HG03460 (cell line): ENCODE data around the gene PLXNA2.

ENCODE experiments used
- ATAC-seq: cut with Tn5 transposase; IDR thresholded peaks from one replicate; pipeline ENCODE4 v1.9.1; 2021; ENCODE audit not compliant: unreplicated experiment

Gene PLXNA2

DNA sequence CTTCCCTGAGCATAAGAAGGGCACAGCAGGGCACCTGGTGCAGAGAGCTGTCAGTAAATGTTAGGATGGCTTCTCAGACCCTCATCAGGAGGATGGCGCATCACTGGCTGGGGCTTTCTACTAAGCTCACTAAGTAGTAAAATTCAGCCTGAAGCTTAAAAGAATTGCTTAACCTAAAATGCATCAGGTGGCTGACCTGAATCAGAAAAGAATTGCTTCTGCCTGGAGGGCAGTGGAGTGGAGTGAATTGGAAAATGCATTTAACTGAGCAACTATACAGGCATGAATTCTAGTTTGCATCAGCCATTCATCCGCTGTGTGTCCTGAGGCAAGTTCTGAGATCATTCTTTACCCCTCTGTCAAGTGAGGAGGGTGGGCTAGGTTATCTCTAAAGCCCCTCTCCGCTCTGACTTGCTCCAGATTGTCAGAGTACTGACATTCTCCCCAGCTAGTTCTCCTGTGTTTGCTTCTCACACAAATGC, 191.2 kb downstream of the PLXNA2 start:
- no peak for ATAC-seq

DNA sequence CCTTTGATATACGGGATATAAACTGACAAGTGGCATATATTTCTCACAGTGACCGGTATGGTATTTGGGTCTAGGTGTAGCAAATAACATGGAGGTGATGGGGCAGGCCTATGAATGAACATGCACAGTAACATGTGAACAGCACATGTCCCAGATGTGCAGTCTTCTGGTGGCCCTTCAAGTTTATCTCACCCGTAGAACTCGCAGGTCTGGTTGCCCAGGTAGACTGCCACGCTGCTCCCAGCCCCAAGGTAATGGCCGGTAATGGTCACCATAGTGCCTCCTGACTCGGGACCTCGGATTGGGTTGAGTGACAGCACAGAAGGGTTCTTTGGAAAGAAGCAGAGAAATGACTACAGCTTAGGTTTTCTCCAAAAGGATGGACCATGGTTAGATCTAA, 192.0 kb downstream of the PLXNA2 start:
- no peak for ATAC-seq

DNA sequence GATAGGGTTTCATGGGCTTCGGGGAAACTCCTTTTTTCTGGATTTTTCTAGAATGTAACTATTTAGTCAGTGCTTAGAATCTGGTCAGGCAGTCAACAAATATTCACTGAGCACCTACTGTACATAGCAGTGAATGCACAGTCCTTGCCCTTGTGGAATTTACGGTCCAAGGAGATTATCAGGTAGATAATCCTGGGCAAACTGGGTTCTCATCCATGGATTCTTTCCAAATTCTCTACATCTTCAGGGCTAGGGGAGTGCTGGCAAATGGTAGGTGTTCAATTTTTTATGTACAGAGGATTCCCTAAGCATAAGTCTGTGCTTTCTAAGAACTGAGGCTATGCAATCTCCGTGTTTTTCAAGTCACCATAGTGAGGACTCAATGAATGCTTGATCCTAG, 192.5 kb downstream of the PLXNA2 start:
- ATAC-seq, result no peak

DNA sequence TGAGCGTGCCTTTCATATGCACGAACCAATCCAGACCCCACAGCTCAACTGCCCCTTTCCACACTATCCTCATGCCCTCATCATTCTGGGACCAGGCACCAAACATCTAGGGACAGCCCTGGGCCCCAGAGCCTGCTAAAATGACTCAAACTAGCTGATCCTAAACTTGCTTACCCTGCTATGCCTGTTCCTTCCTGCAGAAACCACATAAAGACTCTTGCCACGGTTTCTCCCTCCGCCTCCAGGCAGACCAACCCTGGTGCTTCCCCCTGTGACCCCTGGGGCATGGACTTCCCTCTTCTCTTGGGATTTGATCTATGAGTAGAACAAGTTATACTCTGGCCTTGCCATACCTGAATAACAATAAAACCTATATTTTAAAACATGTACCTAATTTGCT, 195.3 kb downstream of the PLXNA2 start:
- no peak for ATAC-seq

DNA sequence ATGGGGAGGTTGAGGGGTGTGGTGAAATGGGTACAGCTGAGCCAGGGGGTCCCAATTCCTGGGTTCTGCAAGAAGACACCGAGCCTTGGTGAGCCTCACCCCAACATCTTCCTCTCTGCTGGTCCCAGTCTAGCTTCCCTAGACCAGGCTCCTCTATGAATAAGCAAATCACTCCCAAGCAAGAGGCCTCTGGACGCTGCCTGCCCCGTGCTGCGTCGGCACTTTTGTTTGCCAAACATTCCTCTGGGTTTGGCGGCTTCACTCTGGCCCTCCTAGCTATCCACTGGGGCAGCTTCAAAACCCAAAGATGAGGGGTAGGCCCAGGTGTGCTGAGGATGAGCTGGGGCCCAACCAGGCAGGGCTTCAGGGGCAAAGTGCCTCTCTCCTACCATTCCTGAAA, 196.2 kb downstream of the PLXNA2 start:
- ATAC-seq, result no peak

DNA sequence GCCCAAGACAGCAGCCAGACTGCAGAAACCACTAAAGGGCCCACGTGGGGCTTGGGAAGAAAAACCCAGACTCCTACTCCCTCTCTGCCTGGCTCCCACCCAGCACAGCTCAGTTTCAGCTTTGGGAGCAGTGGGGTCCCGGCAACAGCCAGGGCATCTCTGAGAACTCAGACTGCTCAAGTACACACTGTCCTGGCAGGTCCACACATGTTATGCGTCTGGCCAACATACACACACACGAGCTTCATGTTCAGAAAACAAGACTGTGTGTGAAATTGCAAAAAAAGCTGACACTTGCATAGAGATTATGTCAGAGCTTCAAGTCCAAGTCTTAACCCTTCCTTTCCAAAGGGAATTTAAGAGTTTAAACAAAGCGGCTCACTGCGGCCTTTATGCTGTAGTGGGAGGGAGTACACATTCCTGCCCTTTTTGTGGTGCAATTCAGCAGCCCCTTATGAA, 196.7 kb downstream of the PLXNA2 start:
- ATAC-seq, result no peak

DNA sequence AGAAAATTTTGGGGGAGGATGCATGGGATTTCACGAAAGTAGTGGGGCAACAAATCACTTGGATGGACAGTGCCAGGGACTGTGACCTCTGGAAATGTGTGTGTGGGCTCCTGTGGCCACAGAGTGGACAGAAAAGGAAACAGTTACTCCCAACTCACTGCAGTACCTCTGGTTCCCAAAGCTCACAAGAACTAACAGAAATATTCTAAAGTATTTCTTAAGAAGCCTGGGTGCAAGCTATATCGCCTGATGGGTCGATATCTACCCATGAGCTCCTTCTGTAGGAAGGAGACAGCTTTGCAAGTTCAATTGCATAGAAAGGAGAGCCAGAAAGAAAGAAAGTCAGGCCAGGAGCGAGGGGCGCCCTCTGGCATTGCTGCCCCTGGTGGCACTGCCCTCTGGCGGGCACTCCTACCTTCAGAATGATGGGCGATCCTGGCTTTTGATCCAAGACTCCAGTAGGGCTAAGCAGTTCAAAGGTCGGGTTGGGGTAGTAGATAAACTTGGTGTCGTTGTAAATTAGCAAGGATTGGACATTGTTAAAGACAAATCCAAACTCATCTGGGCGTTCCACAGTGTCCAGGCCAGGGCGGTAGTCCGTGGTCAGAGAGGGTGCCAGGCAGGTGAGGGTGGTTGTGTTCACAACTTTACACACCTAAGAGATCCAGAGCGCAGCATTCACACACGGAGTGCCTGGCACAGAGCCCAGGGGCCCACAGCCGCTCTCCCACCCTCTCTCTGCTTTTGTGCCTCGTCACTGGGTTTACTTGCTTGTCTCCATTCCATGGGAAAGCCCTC, 198.5 kb downstream of the PLXNA2 start:
- no peak for ATAC-seq

DNA sequence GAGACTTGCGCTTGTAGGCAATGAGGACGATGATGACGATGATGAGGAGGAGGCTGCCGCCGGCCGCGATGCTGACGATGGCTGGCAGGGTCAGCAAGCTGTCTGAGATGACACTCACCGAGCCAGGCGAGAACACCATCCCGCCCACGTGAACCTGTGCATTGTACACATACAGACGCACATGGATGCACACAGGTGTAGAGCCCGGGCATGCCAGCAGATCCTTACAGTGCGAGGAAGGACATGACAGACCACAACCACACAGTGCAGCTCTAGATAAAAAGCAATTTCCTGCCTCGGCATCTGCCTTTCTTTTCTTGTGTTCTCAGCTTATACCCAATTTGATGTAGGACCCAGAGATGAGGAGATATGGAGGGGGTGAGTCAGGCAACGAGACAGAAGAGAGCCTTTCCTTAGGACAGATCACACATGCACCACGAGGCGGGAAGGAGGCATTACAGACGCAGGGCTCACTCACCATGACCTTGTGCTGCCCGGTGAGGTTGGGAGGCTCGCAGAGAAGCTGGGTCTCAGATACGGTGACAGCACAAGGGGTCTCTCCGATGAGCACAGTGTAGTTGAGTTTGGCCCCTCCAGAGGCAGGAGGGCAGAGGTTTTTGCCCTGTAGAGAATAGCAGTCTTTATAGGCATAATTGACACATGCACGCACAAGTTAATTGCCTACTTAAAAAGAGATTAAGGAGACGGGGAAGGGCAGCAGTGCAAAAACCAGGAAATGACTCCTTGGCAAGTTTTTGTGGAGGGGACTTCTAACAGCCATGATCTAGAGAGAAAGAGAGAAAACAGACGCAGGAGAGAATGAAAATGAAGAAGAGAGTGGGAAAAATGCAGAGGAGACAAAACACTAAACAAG, 199.4 kb downstream of the PLXNA2 start:
- ATAC-seq, result no peak

DNA sequence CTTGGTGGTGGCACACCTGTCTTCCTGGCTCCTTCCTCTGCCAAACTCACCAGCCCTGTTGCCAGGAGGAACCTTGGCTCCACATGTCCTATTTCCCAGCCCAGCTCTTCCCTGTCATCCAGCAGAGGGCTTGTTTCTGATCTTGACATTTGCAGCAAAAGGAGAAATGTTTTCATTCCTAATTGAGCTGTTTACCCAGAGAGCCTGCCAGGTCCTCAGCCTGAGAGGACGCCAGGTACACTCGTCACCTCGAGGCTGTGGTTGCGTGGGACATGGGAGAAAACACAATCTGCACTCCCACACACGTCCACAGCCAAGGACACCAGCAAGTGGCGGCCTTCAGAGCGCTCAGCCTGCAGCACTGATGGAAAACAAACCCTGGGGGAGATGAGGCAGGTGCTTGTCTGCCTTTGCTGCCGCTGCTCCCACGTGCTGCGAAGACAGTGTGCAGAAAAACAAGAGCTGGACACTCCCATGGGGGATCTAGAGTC, 200.4 kb downstream of the PLXNA2 start:
- no peak for ATAC-seq

DNA sequence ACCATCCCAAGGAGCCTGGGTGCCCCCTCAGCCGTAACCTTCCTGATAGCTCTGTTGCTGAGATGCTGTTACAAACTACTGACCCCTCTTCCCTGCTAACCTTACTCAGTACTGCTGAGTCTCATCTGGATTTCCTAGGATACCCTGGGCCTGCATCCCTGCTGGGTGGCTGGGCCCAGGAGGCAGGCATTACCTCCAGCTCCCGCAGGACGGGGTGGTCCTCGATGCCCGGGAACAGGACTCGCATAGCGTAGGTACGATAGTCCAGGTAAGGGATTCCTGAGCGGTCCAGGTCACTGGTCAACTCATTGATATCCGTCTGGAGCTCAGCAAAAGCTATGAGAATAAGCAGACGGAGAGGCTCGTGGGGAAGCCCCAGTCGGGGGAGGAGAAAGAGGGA, 201.3 kb downstream of the PLXNA2 start:
- ATAC-seq, result no peak

DNA sequence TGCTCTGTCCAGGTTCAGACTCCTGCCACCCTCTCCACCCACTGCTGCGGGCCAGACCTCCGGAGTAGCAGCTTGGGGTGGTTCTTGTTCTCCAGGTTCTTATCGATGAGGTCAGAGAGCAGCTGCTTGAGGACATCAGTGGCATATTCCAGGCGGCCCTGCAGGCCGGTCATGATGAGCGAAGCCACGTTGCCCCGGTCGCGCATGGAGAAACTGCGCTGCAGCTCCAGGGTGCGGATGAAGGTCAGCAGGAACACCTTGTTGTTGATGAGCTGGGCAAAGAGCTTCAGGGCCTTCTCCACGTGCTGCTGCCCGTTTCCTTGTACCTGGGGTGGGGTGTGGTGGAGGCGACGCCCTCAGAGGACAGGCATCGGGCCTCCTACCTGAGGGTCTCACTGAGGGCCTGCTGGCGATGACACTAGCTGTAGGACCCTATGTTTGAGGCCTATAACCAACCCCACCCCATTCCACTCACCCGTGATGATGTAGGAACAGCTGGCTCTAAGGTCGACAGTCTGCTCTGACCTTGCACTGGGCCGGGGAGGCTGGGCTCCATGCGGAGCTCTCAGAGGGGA, 202.1 kb downstream of the PLXNA2 start:
- no peak for ATAC-seq

DNA sequence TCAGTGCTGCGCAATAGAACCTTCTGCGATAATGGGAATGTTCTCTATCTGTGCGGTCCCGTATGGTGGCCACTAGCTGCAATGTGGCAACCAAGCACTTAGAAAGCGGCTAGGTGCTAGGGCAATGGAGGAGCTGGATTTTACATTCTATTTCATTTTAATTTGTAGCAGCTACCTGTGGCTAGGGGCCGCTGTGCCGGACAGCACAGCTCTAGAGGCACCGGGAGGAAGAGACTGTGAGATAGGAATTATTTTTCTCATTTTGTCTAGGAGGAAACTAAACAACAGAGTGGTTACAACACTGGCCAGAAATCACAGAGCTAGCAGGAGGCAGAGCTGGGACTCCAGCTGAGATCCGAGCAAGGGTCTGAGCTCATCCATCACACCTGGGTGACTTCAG, 202.7 kb downstream of the PLXNA2 start:
- ATAC-seq, result no peak

DNA sequence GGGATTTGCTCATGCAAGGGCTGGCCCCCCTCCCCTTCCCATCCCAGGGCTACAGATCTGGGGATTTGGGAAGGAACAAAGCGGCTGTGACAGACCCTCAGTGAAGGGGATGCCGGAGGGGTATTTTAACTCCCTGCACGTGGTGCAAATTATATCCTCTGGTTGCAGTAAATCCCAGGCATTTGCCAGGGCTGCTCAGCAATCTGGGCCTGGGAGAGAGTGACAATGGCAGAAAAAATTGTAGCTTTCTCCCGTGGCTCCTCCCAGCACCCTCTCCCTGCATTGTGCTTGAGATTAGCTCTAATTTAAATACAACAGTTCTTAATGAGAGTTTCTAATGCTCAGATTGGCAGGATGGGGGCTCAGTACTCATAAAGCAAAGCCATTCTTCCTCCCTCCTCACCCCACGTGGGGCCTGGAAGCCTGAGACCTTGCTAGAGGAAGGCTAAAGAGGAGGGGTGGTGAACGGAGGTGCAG, 203.3 kb downstream of the PLXNA2 start:
- no peak for ATAC-seq

DNA sequence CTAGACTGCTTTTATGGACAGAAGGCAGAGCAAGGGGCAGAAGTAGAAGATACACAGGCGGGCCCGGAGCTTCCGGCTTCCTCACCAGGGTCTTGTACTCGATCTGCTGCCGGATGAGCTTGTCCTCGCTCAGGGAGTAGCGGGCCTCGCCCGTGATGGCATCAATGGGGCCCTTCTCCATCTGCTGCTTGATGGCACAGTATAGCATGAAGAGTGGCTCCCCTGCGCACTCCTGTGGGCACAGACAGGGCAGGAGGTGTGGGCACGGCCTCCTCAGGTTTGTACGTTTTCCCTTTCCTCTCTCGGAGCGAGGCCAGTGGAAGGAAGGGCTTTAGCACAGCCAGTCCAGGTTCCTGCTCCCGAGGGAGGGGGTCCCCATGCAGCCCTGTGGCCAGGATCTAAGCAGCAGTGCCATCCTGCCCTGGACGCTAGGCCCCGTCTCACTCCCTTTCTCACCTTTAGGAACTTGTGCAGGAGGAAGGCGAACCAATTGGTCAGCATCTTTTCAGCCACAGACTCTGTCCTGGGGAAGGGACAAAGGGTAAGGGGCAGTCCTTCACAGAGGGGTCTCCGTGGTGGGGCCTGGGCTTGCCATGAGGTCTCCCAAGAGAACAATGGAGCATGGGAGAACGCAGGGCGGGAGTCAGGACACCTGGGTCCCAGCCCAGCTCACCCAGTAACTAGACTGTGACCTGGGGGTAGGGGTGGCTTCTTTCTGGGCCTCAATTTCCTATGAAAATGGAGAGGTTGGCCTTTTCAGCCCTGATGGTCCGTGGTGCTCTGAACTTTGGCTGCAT, 204.4 kb downstream of the PLXNA2 start:
- no peak for ATAC-seq

DNA sequence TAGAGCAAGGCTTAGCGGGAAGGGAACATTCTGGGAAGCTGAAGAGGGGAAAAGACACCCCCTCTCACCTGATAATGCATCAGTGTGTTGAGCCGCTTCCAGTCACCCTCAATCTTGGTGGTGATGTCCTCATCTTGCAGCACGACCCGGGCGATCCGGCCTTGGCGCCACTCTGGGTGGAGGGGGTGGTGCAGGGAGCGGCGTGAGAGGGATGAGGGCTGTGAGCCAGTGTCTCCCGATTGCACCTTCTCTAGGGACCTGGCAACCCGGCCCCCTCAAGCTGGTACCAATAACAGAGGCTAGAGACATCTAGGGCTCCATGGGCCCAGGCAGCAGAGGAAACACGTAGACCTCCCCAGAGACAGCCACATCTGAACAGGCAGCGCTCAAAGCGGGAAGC, 205.9 kb downstream of the PLXNA2 start:
- ATAC-seq, result no peak

DNA sequence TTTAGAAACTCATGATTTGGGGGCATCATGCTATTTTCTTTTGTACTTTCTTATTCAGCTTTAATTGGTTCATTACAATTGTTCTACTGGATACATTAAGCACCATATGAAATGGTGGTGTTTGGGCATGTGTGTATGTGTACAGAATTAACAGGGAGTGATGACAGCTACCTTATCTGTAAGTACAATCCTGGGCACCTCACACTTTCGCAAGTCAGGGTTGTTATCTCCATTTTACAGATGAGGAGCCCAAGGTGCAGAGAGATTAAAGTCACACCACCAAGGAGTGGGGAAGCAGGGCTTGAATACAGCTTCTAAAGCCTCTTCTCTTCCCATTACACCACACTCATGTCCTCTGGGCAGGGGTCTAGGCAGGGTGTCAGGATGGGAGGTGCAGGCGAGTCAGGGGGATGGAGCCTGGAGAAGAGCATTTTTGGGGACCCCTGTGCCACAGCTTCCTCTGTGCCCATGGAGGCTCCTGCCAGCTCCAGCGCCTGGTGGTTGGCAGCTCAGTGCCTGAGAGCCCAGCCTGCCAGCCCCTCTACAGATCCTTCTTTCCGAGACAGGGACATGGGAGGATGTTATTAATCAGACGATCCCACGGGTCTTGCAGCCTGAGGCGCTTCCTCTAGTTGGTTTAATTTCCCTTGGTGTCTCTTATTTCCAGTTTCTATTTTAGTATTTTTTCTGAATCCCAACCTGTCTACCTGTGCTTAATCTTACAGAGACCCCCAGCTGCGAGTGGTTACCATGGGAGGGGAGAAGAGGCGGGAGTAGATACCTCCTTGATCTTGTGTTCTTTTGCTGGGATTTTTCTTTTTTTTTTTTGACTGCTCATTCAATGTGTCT, 207.0 kb downstream of the PLXNA2 start:
- no peak for ATAC-seq

DNA sequence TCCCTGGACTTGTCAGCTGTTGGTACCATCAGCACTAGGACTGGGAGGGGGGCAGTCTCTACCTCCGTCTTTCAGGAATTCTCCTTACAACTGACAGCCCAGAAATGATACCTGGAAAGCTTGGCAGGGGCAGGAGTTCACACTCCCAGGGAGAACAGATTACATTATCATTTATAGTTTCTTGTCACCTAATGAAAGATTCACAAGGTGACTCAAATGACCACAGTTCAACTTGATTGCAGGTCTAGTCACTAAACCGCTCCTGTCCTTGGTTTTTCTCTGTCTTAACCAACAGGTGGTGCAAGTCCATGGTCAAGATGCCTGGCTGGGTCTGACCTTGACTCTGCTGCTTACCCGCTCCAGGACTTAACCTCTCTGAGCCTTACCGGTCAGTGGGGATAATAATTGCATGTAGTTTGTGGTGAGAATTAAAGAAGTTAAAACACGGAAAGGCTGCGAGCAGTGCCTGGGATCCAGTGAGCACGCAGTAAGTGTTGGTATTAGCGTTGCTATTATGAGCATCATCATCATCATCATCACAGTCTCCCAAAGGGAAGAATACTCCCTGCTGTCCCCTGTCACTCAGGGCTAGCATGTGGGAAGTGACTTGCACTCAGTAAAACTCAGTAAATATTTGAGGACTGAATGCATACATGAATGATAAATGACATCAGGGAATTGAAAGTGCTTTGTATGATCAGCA, 207.9 kb downstream of the PLXNA2 start:
- ATAC-seq, result no peak

DNA sequence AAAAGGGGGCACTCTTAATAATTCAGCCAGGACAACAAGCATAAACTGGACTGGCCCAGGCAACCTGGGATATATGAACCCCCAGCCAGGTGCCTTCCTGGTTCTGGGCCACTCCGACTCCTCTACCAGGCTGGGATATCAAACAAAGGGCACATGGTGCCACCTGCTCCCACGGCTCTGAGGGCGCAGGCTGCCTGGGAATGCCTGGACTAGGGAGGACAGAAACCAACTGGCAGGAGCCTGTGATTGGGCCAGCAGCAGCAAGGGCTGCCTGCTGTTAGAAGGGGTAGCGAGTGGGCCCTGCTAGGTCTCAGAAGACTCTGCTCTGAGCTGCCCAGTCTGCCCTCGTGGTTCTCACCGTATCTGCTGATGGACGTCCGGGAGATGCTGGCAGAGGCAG, 210.0 kb downstream of the PLXNA2 start:
- no peak for ATAC-seq

DNA sequence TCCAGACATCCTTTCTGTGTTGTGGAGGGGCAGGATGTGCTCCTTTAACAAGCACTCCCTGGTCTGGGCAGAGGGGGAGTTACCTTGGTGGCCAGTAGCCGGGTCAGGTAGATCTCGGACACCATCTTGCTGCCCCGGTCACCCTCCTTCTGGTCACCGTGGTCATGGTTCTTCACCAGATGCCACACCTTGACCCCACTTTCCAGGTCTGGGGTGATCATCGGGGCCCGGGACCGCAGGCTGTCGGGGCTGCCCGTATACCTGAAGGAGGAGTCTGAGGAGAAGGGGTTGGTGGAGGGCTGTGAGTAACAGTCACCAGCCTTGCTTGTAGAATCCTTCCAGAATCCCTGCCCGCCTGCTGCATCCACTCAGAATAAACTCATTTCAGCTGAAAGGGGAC, 210.9 kb downstream of the PLXNA2 start:
- ATAC-seq, result no peak
